ENCODE results near the gene TAF1B.

Gene TAF1B

GRCh38 chr2:9800975-9801726, 42.1 kb upstream of the TAF1B start:
- H3K4me1 ChIP-seq (ENCODE audit: insufficient read depth, low read length, severe bottlenecking), result no peaks in the 10 kb centered on the region
- H3K4me3 ChIP-seq (ENCODE audit: low read depth, low read length, poor library complexity, severe bottlenecking), result no peak overlapping the region
- H3K4me2 ChIP-seq (ENCODE audit: low read length), result no peak overlapping the region
- H3K79me2 ChIP-seq (ENCODE audit: insufficient read depth, low read length), result no peaks in the 10 kb centered on the region
- no peaks in the 10 kb centered on the region for H3K9me3 ChIP-seq (ENCODE audit: low read length)
- H3K9ac ChIP-seq (ENCODE audit: low read length), result no peak overlapping the region
- no peak overlapping the region for H2AFZ ChIP-seq (ENCODE audit: low read length)
- H3K27ac ChIP-seq (ENCODE audit: low read depth, low read length, poor library complexity, severe bottlenecking), result no peak overlapping the region
- H3K9me2 ChIP-seq (ENCODE audit: low read depth, low read length), result no peaks in the 10 kb centered on the region
- peaks cover 7% of the 10 kb centered on the region; the same call in 1 of the 2 replicates for H3K27me3 ChIP-seq (ENCODE audit: insufficient read depth, low read length)
- H3F3A ChIP-seq (ENCODE audit: insufficient read depth, low read length), result no peaks in the 10 kb centered on the region
- H4K20me1 ChIP-seq (ENCODE audit: insufficient read depth, low read length), result no peaks in the 10 kb centered on the region
- TF ChIP-seq EZH2 (IDR thresholded peaks at IDR 0.05; ENCODE audit: borderline replicate concordance, low read length), result no peak
- TF ChIP-seq, protein P1, sequence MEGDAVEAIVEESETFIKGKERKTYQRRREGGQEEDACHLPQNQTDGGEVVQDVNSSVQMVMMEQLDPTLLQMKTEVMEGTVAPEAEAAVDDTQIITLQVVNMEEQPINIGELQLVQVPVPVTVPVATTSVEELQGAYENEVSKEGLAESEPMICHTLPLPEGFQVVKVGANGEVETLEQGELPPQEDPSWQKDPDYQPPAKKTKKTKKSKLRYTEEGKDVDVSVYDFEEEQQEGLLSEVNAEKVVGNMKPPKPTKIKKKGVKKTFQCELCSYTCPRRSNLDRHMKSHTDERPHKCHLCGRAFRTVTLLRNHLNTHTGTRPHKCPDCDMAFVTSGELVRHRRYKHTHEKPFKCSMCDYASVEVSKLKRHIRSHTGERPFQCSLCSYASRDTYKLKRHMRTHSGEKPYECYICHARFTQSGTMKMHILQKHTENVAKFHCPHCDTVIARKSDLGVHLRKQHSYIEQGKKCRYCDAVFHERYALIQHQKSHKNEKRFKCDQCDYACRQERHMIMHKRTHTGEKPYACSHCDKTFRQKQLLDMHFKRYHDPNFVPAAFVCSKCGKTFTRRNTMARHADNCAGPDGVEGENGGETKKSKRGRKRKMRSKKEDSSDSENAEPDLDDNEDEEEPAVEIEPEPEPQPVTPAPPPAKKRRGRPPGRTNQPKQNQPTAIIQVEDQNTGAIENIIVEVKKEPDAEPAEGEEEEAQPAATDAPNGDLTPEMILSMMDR (IDR thresholded peaks at IDR 0.05; ENCODE audit: low read length), result no peak
- no peaks in the 10 kb centered on the region for H3K36me3 ChIP-seq (ENCODE audit: insufficient read depth, low read length)

DNA sequence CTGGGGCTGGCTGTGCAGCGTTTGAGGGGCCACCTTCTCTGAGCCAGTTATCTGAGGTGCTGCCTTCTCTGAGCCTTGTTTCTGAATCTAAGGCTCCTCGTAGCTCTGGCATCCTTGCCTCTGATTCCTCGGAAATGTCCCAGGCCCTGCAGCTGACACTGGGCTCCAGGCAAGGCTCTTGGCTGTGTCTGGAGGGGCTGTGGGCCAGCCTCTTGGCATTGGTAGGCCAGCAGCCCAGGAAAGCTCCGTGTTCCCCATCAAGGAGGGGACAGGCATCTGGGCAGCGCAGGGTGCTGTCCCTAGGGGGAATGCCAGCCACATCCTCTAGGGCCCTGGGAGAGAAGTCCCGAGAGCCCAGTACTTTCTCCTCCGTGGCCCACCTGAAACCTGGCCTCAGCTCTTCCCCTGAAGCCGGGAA, 40.7 kb upstream of the TAF1B start:
- H3F3A ChIP-seq (ENCODE audit: insufficient read depth, low read length), result no peaks in the 10 kb centered on the region

DNA sequence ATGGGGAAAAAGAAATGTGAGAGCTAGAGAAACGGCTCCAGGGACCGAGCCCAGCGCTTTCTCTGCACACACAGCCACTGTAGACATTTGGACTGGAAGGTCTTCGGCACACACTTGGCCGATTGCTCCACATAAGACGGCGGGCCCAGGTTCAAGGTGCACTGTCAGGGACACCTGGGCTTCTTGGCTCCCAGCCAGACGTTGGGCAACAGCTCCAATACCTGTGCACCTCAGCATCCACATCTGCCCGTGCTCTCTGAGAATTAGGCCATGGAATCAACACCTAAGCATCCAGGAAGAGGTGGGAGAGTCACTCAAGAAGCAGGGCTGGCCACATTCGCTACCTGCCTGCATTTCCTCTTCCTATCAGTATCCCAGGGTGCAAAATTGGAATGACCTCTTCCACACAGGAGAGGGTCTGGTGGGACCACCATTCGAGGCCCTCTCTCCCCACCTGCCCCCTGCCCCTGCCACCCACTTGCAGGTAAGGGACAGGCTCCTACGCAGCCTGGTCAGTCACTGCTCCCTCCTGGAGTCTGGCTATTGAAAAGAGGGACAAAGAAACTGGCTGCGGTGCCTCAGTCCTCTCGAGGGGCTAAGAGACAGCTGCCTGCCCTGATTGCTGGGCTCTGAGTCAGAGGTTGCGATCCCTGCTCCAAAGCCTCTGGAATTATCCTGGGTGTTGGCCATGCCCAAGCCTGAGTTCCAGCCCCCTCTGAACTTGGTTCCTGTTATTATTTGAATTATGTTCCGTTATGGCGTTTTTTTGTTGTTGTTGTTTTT, 40.1 kb upstream of the TAF1B start:
- no peaks in the 10 kb centered on the region for H3K9me2 ChIP-seq (ENCODE audit: low read depth, low read length)
- no peaks in the 10 kb centered on the region for H3K36me3 ChIP-seq (ENCODE audit: insufficient read depth, low read length)
- peaks cover 7% of the 10 kb centered on the region; the same call in 1 of the 2 replicates for H3K27me3 ChIP-seq (ENCODE audit: insufficient read depth, low read length)
- no peak overlapping the region for H3K27ac ChIP-seq (ENCODE audit: low read depth, low read length, poor library complexity, severe bottlenecking)
- H3K4me1 ChIP-seq (ENCODE audit: insufficient read depth, low read length, severe bottlenecking), result no peaks in the 10 kb centered on the region
- H3K79me2 ChIP-seq (ENCODE audit: insufficient read depth, low read length), result no peaks in the 10 kb centered on the region
- no peak overlapping the region for H3K9ac ChIP-seq (ENCODE audit: low read length)
- no peaks in the 10 kb centered on the region for H4K20me1 ChIP-seq (ENCODE audit: insufficient read depth, low read length)
- H3F3A ChIP-seq (ENCODE audit: insufficient read depth, low read length), result no peaks in the 10 kb centered on the region
- H2AFZ ChIP-seq (ENCODE audit: low read length), result no peak overlapping the region
- H3K9me3 ChIP-seq (ENCODE audit: low read length), result no peaks in the 10 kb centered on the region
- no peak for TF ChIP-seq EZH2 (IDR thresholded peaks at IDR 0.05; ENCODE audit: borderline replicate concordance, low read length)
- TF ChIP-seq, protein P1 (IDR thresholded peaks at IDR 0.05; ENCODE audit: low read length), result no peak
- no peak overlapping the region for H3K4me3 ChIP-seq (ENCODE audit: low read depth, low read length, poor library complexity, severe bottlenecking)
- no peak overlapping the region for H3K4me2 ChIP-seq (ENCODE audit: low read length)

More for the DNA sequence above, 40.7 kb upstream of the TAF1B start:
- H3K36me3 ChIP-seq (ENCODE audit: insufficient read depth, low read length), result no peaks in the 10 kb centered on the region
- no peak overlapping the region for H3K4me2 ChIP-seq (ENCODE audit: low read length)
- no peak overlapping the region for H2AFZ ChIP-seq (ENCODE audit: low read length)
- peaks cover 7% of the 10 kb centered on the region; the same call in 1 of the 2 replicates for H3K27me3 ChIP-seq (ENCODE audit: insufficient read depth, low read length)
- no peaks in the 10 kb centered on the region for H3K9me3 ChIP-seq (ENCODE audit: low read length)
- H3K4me3 ChIP-seq (ENCODE audit: low read depth, low read length, poor library complexity, severe bottlenecking), result no peak overlapping the region
- TF ChIP-seq, protein P1 (IDR thresholded peaks at IDR 0.05; ENCODE audit: low read length), result no peak
- TF ChIP-seq EZH2 (IDR thresholded peaks at IDR 0.05; ENCODE audit: borderline replicate concordance, low read length), result no peak
- H4K20me1 ChIP-seq (ENCODE audit: insufficient read depth, low read length), result no peaks in the 10 kb centered on the region
- H3K79me2 ChIP-seq (ENCODE audit: insufficient read depth, low read length), result no peaks in the 10 kb centered on the region
- no peaks in the 10 kb centered on the region for H3K9me2 ChIP-seq (ENCODE audit: low read depth, low read length)
- H3K9ac ChIP-seq (ENCODE audit: low read length), result no peak overlapping the region
- H3K27ac ChIP-seq (ENCODE audit: low read depth, low read length, poor library complexity, severe bottlenecking), result no peak overlapping the region
- H3K4me1 ChIP-seq (ENCODE audit: insufficient read depth, low read length, severe bottlenecking), result no peaks in the 10 kb centered on the region

Measured in OCI-LY1 (cell line).